ENCODE measurements around the gene SERPINB6. TPM values are rescaled to one million over a fixed set of nuclear protein-coding genes. Genes with fewer than 3 reads are reported as not detected.

The SERPINB6 gene
- total and polyA plus RNA-seq, 9 of the 15 experiments (the other 6 are each of a cell fraction or from before 2014, with no cell fraction given), result 86.6 to 211 (median 143) TPM

- TF ChIP-seq ZBTB9 (CRISPR knock-in tag; IDR thresholded peaks at IDR 0.05) (peak; percentile 96), ZKSCAN1 (IDR thresholded peaks at IDR 0.05; ENCODE audit: low read depth, low read length) (0 out of 2 replicates have a peak, but pooled peaks have one; percentile 22), CEBPB (tag; IDR thresholded peaks at IDR 0.05) (peak; percentile 80), SMARCB1 (IDR thresholded peaks at IDR 0.05; ENCODE audit: insufficient read length, low read depth) (no peak), MCM3 (IDR thresholded peaks at IDR 0.05) (no peak), ZBTB5 (IDR thresholded peaks at IDR 0.05) (no peak), HEY1 (CRISPR knock-in tag; IDR thresholded peaks at IDR 0.05; ENCODE audit: borderline replicate concordance) (no peak), MECOM (CRISPR knock-in tag; IDR thresholded peaks at IDR 0.05) (peak; percentile 84), ATF7 (IDR thresholded peaks at IDR 0.05) (peak; percentile 66), MNT (conservative IDR thresholded peaks at IDR 0.05) (no peak; a peak in 1 of 4 replicates), ZNF551 (CRISPR knock-in tag; IDR thresholded peaks at IDR 0.05) (peak; percentile 78; the same call in 1 of the 2 replicates), HOXB6 (CRISPR knock-in tag; IDR thresholded peaks at IDR 0.05; ENCODE audit: borderline replicate concordance) (no peak), MYC (IDR thresholded peaks at IDR 0.05; ENCODE audit: low read depth, low read length) (peak; percentile 48; the same call in 1 of the 2 replicates), MYC (CRISPR knock-in tag; IDR thresholded peaks at IDR 0.05; ENCODE audit: borderline replicate concordance, low read depth) (0 out of 2 replicates have a peak, but pooled peaks have one; percentile 49), E4F1 (CRISPR knock-in tag; IDR thresholded peaks at IDR 0.05; ENCODE audit: borderline replicate concordance) (peak; percentile 33; the same call in 1 of the 2 replicates), ATF1 (CRISPR knock-in tag; IDR thresholded peaks at IDR 0.05) (no peak), ATF1 (tag; IDR thresholded peaks at IDR 0.05) (peak; percentile 61), JUND (IDR thresholded peaks at IDR 0.05; ENCODE audit: borderline replicate concordance, low read depth, low read length) (peak; percentile 78), JUND (tag; IDR thresholded peaks at IDR 0.05; ENCODE audit: borderline replicate concordance, low read depth, low read length) (peak; percentile 58; the same call in 1 of the 3 replicates), NR4A1 (CRISPR knock-in tag; IDR thresholded peaks at IDR 0.05) (peak; percentile 61; the same call in 1 of the 2 replicates), NR4A1 (tag; IDR thresholded peaks at IDR 0.05) (peak; percentile 99), MTA2 (IDR thresholded peaks at IDR 0.05; ENCODE audit: low read depth) (peak; percentile 68), STAT5B (CRISPR knock-in tag; IDR thresholded peaks at IDR 0.05) (no peak)
Measured at GRCh38 chr6:2990248-2990931, 19.0 kb upstream of the SERPINB6 start (continued).

All from K562 (cell line).